Measurements from ENCODE around the gene FAF2. TPM values are rescaled to one million over a fixed set of nuclear protein-coding genes. Genes with fewer than 3 reads are reported as not detected.
A peak's percentile ranks its signal among the peaks of the same experiment; 100 is the strongest.

Gene FAF2, protein sequence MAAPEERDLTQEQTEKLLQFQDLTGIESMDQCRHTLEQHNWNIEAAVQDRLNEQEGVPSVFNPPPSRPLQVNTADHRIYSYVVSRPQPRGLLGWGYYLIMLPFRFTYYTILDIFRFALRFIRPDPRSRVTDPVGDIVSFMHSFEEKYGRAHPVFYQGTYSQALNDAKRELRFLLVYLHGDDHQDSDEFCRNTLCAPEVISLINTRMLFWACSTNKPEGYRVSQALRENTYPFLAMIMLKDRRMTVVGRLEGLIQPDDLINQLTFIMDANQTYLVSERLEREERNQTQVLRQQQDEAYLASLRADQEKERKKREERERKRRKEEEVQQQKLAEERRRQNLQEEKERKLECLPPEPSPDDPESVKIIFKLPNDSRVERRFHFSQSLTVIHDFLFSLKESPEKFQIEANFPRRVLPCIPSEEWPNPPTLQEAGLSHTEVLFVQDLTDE
- total RNA-seq (10 to 100 TPM; 53.9 to 57.6 TPM), polyA plus RNA-seq (ENCODE audit: insufficient read depth, low read depth, low replicate concordance) (55.0 TPM)
- long read RNA-seq, donor 1, full-length matches to known transcripts, result 11 of 11 reads
- long read RNA-seq, donor 1, partial matches to known transcripts, result 0 of 11 reads
- long read RNA-seq, donor 1, other reads (novel, unspliced or antisense), result 0 of 11 reads
- long read RNA-seq, donor 2, full-length matches to known transcripts, result 3 of 12 reads
- long read RNA-seq, donor 2, partial matches to known transcripts, result 9 of 12 reads
- long read RNA-seq, donor 2, other reads (novel, unspliced or antisense), result 0 of 12 reads

DNA sequence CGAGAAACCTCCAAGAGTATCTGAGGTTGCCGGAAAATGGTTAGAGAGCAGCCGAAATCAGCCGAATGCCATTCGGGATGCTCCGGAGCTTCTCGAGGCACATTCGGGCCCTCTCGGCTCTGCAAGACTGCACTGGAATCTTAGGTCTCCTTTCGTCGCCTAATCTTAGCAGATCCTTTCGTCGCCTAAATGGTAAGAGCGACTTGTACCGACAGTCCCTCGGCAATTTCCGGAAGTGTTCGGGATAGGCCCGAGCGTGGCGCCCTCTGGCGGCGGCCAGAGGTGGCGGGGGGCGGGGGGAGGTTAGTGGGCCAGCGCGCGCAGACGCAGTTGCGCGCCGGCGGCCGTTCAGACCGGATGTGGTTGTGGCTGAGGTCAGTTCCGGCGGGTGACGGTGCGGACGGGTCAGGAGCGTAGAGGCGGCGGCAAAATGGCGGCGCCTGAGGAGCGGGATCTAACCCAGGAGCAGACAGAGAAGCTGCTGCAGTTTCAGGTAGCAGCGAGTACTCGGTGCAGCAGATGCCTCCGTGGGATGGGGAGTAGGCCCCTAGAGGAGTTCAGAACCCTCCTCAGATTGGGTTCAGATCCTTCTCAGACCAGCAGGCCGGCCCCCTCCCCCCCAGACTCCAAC, at the start of gene FAF2:
TSS of gene FAF2 (plus strand) at position 408 of the 631 bp plus-strand sequence. CDS start at position 431, 23 bp downstream.
- DNase-seq, result peak; percentile 98
- Histone ChIP-seq H3K27ac (peak within 1 kb of the TSS; percentile 93 to 95), H3K4me1 (peaks cover 17% of the 10 kb centered on the region), H3K4me3 (peak within 1 kb of the TSS; percentile 91 to 98), H3K9me3 (no peaks in the 10 kb centered on the region), H3K27me3 (no peaks in the 10 kb centered on the region), H3K36me3 (ENCODE audit: low read depth, missing control alignments) (no peaks in the 10 kb centered on the region)
- TF ChIP-seq, protein P1, sequence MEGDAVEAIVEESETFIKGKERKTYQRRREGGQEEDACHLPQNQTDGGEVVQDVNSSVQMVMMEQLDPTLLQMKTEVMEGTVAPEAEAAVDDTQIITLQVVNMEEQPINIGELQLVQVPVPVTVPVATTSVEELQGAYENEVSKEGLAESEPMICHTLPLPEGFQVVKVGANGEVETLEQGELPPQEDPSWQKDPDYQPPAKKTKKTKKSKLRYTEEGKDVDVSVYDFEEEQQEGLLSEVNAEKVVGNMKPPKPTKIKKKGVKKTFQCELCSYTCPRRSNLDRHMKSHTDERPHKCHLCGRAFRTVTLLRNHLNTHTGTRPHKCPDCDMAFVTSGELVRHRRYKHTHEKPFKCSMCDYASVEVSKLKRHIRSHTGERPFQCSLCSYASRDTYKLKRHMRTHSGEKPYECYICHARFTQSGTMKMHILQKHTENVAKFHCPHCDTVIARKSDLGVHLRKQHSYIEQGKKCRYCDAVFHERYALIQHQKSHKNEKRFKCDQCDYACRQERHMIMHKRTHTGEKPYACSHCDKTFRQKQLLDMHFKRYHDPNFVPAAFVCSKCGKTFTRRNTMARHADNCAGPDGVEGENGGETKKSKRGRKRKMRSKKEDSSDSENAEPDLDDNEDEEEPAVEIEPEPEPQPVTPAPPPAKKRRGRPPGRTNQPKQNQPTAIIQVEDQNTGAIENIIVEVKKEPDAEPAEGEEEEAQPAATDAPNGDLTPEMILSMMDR (IDR thresholded peaks at IDR 0.05), result peak; percentile 98 to 99 (median 98)
- TF ChIP-seq POLR2A (IDR thresholded peaks at IDR 0.05), result peak; percentile 59
- intact Hi-C loops (cut with DNase I; ENCODE audit: low total_unique reads), result no loop called here
- WGBS, 2 donors, result 0% methylated on average over 3 to 39 of the region's 50 CpGs

DNA sequence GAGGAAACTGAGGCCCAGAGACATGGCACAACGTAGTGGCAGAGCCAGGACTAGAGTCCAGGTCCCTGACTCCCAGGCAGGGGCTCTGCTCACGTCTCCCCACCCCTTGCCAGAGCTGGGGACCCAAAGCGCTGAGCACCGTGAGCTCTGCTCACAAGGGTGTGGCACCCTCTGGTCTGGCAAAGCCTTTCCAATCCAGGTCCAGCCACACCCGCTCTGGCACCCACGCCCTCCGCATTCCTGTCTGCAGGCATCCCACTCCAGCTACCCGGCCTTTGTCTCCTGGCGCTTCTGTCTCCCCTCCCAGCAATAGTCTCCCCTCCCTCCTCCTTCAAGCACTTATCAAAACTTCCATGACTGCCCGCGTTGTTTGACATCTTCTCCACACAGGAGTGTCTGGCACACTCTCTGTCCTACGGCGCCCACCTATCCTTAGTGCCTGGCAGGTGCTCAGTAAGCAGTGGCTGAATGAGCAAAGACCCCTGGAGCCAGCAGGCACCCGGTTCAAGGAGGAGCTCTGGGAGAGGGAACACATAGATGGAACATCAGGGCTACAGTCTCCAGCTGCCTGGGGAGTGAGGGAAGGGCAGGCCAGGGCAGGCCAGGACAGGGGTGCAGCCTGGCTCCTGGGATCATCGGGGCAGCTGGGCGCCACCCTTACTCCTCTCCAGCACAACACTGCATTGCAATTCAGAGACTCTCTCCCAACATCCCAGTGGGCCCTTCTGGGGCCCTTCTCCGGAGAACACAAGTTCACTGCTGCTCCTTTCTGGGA, 47.6 kb upstream of the FAF2 start:
- Histone ChIP-seq H3K4me3 (no peak overlapping the region), H3K4me1 (peaks cover 7% of the 10 kb centered on the region), H3K27me3 (no peaks in the 10 kb centered on the region), H3K9me3 (no peaks in the 10 kb centered on the region), H3K36me3 (ENCODE audit: low read depth, missing control alignments) (no peaks in the 10 kb centered on the region), H3K27ac (no peak overlapping the region)
- intact Hi-C loops (cut with DNase I; ENCODE audit: low total_unique reads), result no loop called here
- no peak for DNase-seq
- TF ChIP-seq, protein P1 (IDR thresholded peaks at IDR 0.05), result no peak
- no peak for TF ChIP-seq POLR2A (IDR thresholded peaks at IDR 0.05)
- 72 to 77% methylated on average over 15 to 17 of the region's 17 CpGs for WGBS, 2 donors

DNA sequence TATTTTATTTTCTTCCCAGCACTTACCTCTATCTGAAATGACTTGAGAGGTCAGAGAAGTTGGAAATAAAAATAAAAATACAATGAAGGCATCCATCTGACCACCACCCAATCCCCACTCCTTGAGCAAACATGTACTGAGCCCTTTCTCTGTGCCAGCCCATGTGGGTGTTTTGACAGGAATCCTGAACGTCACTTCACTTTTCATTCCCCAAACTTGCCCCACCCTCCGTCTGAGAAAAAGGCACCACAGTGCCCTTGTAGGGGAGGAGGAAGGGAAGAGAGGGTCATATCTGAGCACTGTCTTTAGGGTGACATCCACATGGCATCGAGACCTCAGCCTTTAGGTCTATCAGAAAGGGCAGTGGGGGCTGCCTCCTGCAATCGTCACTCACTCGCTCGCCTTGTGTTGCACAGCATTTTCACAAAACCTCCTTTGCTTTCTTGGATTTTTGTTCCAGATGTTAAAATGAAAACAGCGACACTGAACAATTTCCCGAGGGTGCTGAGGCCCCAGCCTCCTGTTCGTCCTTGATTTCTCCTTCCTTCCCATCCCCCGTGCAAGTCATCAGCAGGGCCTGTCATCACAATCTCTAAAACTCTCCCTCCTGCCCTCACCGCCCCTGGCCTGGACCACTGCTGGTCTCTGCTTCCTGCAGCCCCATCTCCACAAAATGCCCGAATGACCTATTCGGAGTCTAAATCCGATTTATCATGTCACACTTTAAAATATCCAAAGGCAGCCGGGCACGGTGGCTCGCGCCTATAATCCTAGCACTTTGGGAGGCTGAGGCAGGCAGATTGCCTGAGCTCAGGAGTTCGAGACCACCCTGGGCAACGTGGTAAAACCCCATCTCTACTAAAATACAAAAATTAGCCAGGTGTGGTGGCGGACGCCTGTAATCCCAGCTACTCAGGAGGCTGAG, 46.6 kb upstream of the FAF2 start:
- no peak for DNase-seq
- Histone ChIP-seq H3K27ac (no peak overlapping the region), H3K9me3 (no peaks in the 10 kb centered on the region), H3K36me3 (ENCODE audit: low read depth, missing control alignments) (no peaks in the 10 kb centered on the region), H3K4me3 (no peak overlapping the region), H3K4me1 (no peaks in the 10 kb centered on the region), H3K27me3 (no peaks in the 10 kb centered on the region)
- WGBS, 2 donors, result 89 to 93% methylated on average over 22 of the region's 22 CpGs
- TF ChIP-seq, protein P1 (IDR thresholded peaks at IDR 0.05), result no peak
- no peak for TF ChIP-seq POLR2A (IDR thresholded peaks at IDR 0.05)
- intact Hi-C loops (cut with DNase I; ENCODE audit: low total_unique reads), result no loop called here
